Mesothelial cell of epicardium (in vitro differentiated cells): Measurements from ENCODE around the gene SLC35A4. TPM values are rescaled to one million over a fixed set of nuclear protein-coding genes. Genes with fewer than 3 reads are reported as not detected.
"Not testable (repeated sequence)": the region's sequence is repeated elsewhere in the genome, so short reads cannot be mapped to it uniquely, and the experiment has no call there.

Experiments used
- DNase-seq, 2 experiments: peaks; one replicate each; pipeline ENCODE4 v3.0.0; 2021; ENCODE audit warnings: low spot score in 2 of 2; ENCODE audit not compliant: unreplicated experiment in 2 of 2
- H3K27ac Mint-ChIP-seq: 2 replicates; pipeline ENCODE4 v1.8.0; 2021; ENCODE audit warnings: mixed read lengths
- H3K27me3 Mint-ChIP-seq: 2 replicates; pipeline ENCODE4 v1.8.0; 2021; ENCODE audit warnings: low read depth, mixed read lengths
- H3K36me3 Mint-ChIP-seq: 2 replicates; pipeline ENCODE4 v1.8.0; 2021; ENCODE audit warnings: mixed read lengths
- H3K4me1 Mint-ChIP-seq: 2 replicates; pipeline ENCODE4 v1.8.0; 2021; ENCODE audit warnings: mixed read lengths
- H3K4me3 Mint-ChIP-seq: 2 replicates; pipeline ENCODE4 v1.8.0; 2021; ENCODE audit warnings: mild to moderate bottlenecking, moderate library complexity, mixed read lengths
- H3K9me3 Mint-ChIP-seq: 2 replicates; pipeline ENCODE4 v1.8.0; 2021; ENCODE audit warnings: mixed read lengths
- total RNA-seq: library from RNA; stranded (reverse); gene quantifications from 3 replicates; pipeline ENCODE4 v1.2.1, GENCODE V29; 2021
- TF ChIP-seq, protein P1 (sequence below): fragments of 200-600 bp; sonication (generic); IDR thresholded peaks from one replicate; pipeline ENCODE4 v1.5.0; 2021; ENCODE audit warnings: antibody characterized with exemption; ENCODE audit not compliant: unreplicated experiment

SLC35A4 gene
- total RNA-seq, 1 donor from 2014 or later: 61.5 TPM

- H3K9me3 Mint-ChIP-seq: peaks cover 5% of the 10 kb centered on the region
- TF ChIP-seq, protein P1, sequence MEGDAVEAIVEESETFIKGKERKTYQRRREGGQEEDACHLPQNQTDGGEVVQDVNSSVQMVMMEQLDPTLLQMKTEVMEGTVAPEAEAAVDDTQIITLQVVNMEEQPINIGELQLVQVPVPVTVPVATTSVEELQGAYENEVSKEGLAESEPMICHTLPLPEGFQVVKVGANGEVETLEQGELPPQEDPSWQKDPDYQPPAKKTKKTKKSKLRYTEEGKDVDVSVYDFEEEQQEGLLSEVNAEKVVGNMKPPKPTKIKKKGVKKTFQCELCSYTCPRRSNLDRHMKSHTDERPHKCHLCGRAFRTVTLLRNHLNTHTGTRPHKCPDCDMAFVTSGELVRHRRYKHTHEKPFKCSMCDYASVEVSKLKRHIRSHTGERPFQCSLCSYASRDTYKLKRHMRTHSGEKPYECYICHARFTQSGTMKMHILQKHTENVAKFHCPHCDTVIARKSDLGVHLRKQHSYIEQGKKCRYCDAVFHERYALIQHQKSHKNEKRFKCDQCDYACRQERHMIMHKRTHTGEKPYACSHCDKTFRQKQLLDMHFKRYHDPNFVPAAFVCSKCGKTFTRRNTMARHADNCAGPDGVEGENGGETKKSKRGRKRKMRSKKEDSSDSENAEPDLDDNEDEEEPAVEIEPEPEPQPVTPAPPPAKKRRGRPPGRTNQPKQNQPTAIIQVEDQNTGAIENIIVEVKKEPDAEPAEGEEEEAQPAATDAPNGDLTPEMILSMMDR: no peak
- no peak overlapping the region for H3K4me3 Mint-ChIP-seq
- no peak overlapping the region for H3K27ac Mint-ChIP-seq
- DNase-seq: no peak
- H3K4me1 Mint-ChIP-seq: no peaks in the 10 kb centered on the region
- H3K27me3 Mint-ChIP-seq: peaks cover 8% of the 10 kb centered on the region
- H3K36me3 Mint-ChIP-seq: no peaks in the 10 kb centered on the region
Observed at GRCh38 chr5:140576776-140577201, 12.2 kb downstream of the SLC35A4 start.

- Mint-ChIP-seq H3K9me3 (peaks cover 18% of the 10 kb centered on the region), H3K27me3 (peaks cover 16% of the 10 kb centered on the region)
- TF ChIP-seq, protein P1: peak; percentile 74
- H3K27ac Mint-ChIP-seq, H3K4me1 Mint-ChIP-seq, H3K36me3 Mint-ChIP-seq, DNase-seq, H3K4me3 Mint-ChIP-seq: not testable (repeated sequence)
Observed at GRCh38 chr5:140579188-140579747, 14.6 kb downstream of the SLC35A4 start.

GRCh38 chr5:140587495-140587894, 22.9 kb downstream of the SLC35A4 start:
- Mint-ChIP-seq H3K27ac (no peak overlapping the region), H3K9me3 (peaks cover 16% of the 10 kb centered on the region), H3K27me3 (peaks cover 13% of the 10 kb centered on the region), H3K4me3 (no peak overlapping the region), H3K4me1 (no peaks in the 10 kb centered on the region), H3K36me3 (no peaks in the 10 kb centered on the region)
- no peak for DNase-seq
- TF ChIP-seq, protein P1: no peak

- DNase-seq: no peak
Observed at GRCh38 chr5:140588311-140589070, 23.9 kb downstream of the SLC35A4 start.

GRCh38 chr5:140590861-140591260, 26.2 kb downstream of the SLC35A4 start:
- Mint-ChIP-seq H3K27me3 (peaks cover 16% of the 10 kb centered on the region), H3K27ac (no peak overlapping the region), H3K36me3 (no peaks in the 10 kb centered on the region), H3K4me3 (no peak overlapping the region), H3K4me1 (no peaks in the 10 kb centered on the region), H3K9me3 (peaks cover 3% of the 10 kb centered on the region)
- no peak for DNase-seq
- TF ChIP-seq, protein P1: no peak

More at GRCh38 chr5:140588311-140589070, 23.9 kb downstream of the SLC35A4 start:
- TF ChIP-seq, protein P1: no peak
- Mint-ChIP-seq H3K4me1 (no peaks in the 10 kb centered on the region), H3K4me3 (no peak overlapping the region), H3K36me3 (no peaks in the 10 kb centered on the region), H3K27me3 (peaks cover 9% of the 10 kb centered on the region), H3K27ac (no peak overlapping the region), H3K9me3 (peaks cover 8% of the 10 kb centered on the region)
